ENCODE measurements around the gene PPP1R1C.

DNA sequence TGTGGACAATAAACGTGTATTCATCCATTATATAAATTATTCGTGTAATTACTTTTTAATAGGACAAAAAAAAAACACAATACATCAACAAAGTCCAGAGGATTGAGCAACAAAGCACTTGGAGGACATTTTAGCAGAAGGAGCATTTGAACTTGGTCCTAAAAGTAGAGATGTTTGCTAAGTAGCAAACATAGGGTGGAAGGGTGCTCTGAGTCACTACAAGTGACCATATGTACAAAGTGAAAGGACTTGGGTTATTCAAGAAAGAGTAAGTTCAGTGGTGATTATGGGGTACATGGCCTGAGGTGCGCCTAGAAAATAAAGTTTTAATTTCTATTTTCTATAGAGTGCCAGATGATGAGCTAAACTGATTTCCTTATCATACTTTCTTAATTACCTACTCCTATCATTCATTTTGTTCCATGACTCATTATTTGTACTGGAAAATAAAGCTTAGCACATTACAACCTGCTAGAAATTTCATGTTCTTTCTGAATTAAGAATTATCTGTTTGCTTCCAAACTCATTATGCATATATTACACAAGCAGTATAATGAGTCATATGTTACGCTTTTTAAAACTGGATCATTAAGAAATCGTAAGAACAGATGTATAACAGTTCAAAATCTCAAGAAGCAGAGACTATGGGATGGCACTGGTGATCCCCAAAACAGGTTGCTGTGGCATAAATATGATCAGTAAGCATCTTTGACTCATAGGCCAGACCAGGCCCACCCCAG, 13.1 kb upstream of the PPP1R1C start:
- TF ChIP-seq POLR2A (IDR thresholded peaks at IDR 0.05) = no peak
- TF ChIP-seq, protein P1, sequence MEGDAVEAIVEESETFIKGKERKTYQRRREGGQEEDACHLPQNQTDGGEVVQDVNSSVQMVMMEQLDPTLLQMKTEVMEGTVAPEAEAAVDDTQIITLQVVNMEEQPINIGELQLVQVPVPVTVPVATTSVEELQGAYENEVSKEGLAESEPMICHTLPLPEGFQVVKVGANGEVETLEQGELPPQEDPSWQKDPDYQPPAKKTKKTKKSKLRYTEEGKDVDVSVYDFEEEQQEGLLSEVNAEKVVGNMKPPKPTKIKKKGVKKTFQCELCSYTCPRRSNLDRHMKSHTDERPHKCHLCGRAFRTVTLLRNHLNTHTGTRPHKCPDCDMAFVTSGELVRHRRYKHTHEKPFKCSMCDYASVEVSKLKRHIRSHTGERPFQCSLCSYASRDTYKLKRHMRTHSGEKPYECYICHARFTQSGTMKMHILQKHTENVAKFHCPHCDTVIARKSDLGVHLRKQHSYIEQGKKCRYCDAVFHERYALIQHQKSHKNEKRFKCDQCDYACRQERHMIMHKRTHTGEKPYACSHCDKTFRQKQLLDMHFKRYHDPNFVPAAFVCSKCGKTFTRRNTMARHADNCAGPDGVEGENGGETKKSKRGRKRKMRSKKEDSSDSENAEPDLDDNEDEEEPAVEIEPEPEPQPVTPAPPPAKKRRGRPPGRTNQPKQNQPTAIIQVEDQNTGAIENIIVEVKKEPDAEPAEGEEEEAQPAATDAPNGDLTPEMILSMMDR (IDR thresholded peaks at IDR 0.05 in 8 of 11, conservative IDR thresholded peaks at IDR 0.05 in 3 of 11) = no peak

All from spleen (tissue), 7 donors.